ENCODE measurements around the gene ZNF580. TPM values are rescaled to one million over a fixed set of nuclear protein-coding genes. Genes with fewer than 3 reads are reported as not detected.

The ZNF580 gene
- total and polyA plus RNA-seq, 9 of the 15 experiments (the other 6 are each of a cell fraction or from before 2014, with no cell fraction given) = 2.3 to 47.4 (median 6.0) TPM

DNA sequence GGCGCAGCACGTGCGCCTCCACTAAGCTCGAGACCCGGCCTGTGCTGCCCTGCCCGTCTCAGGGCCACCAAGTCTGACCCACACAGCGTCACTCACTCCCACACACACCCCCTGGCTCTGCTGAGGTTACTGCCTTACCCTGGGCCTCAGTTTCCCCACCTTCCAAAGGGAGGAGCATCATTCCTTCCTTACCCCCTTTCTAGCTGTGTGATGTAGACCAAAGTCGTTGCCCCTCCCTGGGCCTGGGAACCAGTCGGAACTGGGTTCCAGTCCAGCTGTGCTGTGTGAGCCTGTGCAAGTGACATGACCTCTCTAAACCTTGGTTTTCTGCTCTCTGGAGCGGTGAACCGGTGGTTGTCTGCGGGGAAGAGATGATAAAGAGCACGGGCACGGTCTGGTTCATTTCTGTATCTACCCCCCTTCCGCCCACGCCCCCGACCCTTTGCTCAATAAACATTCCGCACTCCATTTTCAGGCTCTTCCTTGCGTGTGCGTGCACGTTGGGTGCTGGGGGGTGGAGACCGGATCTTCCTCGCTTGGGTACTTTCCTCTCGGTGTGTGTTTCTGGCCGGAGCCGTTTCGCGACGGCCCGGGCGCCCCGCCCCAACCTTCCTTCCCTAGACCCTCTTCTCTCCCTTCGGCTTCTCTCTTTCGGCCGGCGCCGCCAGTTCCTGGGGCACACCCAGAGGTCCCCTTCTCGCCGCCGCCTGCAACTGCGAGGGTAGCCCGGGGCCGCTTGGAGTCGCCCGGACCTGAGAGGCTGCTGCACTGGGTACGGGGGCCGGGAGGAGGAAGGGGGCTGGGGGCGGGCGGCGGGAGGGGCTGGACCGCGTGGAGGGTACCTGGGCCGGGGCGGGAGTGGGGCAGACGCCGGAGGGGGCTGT lies 2.4 kb downstream of the ZNF580 start, which contains the start of gene ZNF581 (continued):
- TF ChIP-seq, protein P1, sequence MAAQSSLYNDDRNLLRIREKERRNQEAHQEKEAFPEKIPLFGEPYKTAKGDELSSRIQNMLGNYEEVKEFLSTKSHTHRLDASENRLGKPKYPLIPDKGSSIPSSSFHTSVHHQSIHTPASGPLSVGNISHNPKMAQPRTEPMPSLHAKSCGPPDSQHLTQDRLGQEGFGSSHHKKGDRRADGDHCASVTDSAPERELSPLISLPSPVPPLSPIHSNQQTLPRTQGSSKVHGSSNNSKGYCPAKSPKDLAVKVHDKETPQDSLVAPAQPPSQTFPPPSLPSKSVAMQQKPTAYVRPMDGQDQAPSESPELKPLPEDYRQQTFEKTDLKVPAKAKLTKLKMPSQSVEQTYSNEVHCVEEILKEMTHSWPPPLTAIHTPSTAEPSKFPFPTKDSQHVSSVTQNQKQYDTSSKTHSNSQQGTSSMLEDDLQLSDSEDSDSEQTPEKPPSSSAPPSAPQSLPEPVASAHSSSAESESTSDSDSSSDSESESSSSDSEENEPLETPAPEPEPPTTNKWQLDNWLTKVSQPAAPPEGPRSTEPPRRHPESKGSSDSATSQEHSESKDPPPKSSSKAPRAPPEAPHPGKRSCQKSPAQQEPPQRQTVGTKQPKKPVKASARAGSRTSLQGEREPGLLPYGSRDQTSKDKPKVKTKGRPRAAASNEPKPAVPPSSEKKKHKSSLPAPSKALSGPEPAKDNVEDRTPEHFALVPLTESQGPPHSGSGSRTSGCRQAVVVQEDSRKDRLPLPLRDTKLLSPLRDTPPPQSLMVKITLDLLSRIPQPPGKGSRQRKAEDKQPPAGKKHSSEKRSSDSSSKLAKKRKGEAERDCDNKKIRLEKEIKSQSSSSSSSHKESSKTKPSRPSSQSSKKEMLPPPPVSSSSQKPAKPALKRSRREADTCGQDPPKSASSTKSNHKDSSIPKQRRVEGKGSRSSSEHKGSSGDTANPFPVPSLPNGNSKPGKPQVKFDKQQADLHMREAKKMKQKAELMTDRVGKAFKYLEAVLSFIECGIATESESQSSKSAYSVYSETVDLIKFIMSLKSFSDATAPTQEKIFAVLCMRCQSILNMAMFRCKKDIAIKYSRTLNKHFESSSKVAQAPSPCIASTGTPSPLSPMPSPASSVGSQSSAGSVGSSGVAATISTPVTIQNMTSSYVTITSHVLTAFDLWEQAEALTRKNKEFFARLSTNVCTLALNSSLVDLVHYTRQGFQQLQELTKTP (IDR thresholded peaks at IDR 0.05; ENCODE audit: low read depth in 1 of 2, partially characterized antibody in 2 of 2) = peak in 1 of 2 experiments; percentile 27
- TF ChIP-seq ADNP (tag; IDR thresholded peaks at IDR 0.05) (no peak), RNF2 (IDR thresholded peaks at IDR 0.05) (0 out of 2 replicates have a peak, but pooled peaks have one; percentile 41), ZNF184 (CRISPR knock-in tag; IDR thresholded peaks at IDR 0.05) (no peak), GTF2A2 (tag; IDR thresholded peaks at IDR 0.05) (no peak), ZKSCAN1 (IDR thresholded peaks at IDR 0.05; ENCODE audit: low read depth, low read length) (peak; percentile 54; the same call in 1 of the 2 replicates), PML (IDR thresholded peaks at IDR 0.05; ENCODE audit: low read length) (peak; percentile 52)
- TF ChIP-seq, protein P2, sequence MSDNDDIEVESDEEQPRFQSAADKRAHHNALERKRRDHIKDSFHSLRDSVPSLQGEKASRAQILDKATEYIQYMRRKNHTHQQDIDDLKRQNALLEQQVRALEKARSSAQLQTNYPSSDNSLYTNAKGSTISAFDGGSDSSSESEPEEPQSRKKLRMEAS (CRISPR knock-in tag; IDR thresholded peaks at IDR 0.05) = 0 out of 2 replicates have a peak, but pooled peaks have one; percentile 23
- TF ChIP-seq, protein P3, sequence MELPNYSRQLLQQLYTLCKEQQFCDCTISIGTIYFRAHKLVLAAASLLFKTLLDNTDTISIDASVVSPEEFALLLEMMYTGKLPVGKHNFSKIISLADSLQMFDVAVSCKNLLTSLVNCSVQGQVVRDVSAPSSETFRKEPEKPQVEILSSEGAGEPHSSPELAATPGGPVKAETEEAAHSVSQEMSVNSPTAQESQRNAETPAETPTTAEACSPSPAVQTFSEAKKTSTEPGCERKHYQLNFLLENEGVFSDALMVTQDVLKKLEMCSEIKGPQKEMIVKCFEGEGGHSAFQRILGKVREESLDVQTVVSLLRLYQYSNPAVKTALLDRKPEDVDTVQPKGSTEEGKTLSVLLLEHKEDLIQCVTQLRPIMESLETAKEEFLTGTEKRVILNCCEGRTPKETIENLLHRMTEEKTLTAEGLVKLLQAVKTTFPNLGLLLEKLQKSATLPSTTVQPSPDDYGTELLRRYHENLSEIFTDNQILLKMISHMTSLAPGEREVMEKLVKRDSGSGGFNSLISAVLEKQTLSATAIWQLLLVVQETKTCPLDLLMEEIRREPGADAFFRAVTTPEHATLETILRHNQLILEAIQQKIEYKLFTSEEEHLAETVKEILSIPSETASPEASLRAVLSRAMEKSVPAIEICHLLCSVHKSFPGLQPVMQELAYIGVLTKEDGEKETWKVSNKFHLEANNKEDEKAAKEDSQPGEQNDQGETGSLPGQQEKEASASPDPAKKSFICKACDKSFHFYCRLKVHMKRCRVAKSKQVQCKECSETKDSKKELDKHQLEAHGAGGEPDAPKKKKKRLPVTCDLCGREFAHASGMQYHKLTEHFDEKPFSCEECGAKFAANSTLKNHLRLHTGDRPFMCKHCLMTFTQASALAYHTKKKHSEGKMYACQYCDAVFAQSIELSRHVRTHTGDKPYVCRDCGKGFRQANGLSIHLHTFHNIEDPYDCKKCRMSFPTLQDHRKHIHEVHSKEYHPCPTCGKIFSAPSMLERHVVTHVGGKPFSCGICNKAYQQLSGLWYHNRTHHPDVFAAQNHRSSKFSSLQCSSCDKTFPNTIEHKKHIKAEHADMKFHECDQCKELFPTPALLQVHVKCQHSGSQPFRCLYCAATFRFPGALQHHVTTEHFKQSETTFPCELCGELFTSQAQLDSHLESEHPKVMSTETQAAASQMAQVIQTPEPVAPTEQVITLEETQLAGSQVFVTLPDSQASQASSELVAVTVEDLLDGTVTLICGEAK (IDR thresholded peaks at IDR 0.05) = peak; percentile 94
- TF ChIP-seq, protein P3 (CRISPR knock-in tag; IDR thresholded peaks at IDR 0.05) = no peak
- TF ChIP-seq, protein P4, sequence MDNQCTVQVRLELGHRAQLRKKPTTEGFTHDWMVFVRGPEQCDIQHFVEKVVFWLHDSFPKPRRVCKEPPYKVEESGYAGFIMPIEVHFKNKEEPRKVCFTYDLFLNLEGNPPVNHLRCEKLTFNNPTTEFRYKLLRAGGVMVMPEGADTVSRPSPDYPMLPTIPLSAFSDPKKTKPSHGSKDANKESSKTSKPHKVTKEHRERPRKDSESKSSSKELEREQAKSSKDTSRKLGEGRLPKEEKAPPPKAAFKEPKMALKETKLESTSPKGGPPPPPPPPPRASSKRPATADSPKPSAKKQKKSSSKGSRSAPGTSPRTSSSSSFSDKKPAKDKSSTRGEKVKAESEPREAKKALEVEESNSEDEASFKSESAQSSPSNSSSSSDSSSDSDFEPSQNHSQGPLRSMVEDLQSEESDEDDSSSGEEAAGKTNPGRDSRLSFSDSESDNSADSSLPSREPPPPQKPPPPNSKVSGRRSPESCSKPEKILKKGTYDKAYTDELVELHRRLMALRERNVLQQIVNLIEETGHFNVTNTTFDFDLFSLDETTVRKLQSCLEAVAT (IDR thresholded peaks at IDR 0.05) = 0 out of 4 replicates have a peak, but pooled peaks have one; percentile 15 to 17
